HepG2 (cell line): ENCODE results near the gene CCT5. TPM values are rescaled to one million over a fixed set of nuclear protein-coding genes. Genes with fewer than 3 reads are reported as not detected.

Source experiments
- ATAC-seq: fragments of 200-7000 bp; cut with Tn5 transposase; 3 replicates; pipeline ENCODE4 v1.9.1; 2020; ENCODE audit warnings: mild to moderate bottlenecking, moderate library complexity
- BruUV-seq: library from RNA; stranded (reverse); fragments of 400-500 nt; replicated peaks from 2 replicates; lab custom pipeline; 2021; lab: Mats Ljungman, UMichigan
- CTCF ChIA-PET: fragments of 300-600 bp; formaldehyde crosslinking; extraction: SDS; loops from one replicate; lab custom pipeline; 2021; ENCODE audit warnings: low total read pairs, inconsistent platforms, low intra/inter-chr PET ratio; lab: Yijun Ruan, JAX
- POLR2A ChIA-PET: fragments of 350-600 bp; sonication (Branson Sonifier 250); formaldehyde crosslinking; loops from one replicate; lab custom pipeline; 2020; ENCODE audit warnings: antibody characterized with exemption, inconsistent platforms; lab: Yijun Ruan, JAX
- DNase-seq: peaks from one replicate; pipeline ENCODE4 v3.0.0-alpha.2; 2015; ENCODE audit warnings: low spot score
- FAIRE-seq: peaks from 3 replicates; lab custom pipeline; 2011; peaks lifted over from hg19 to GRCh38; lab: Jason Lieb, UNC
- H2AFZ ChIP-seq: one replicate; pipeline ENCODE4 v1.6.1; 2011; ENCODE audit warnings: low read length, inconsistent platforms
- H3K27ac ChIP-seq: fragments of 300-600 bp; 3 replicates; pipeline ENCODE4 v1.8.0; 2011; ENCODE audit warnings: mixed run types, mild to moderate bottlenecking, mixed read lengths, low read length, inconsistent platforms; ENCODE audit not compliant: insufficient read depth; ENCODE audit errors: extremely low read length
- H3K27me3 ChIP-seq, 2 experiments: fragments of 200-600 bp in 1 of 2; 2 replicates in 1 of 2; 3 replicates in 1 of 2; pipeline versions ENCODE4 v1.6.0 to v1.8.0; 2011; ENCODE audit warnings: low read length in 2 of 2, mild to moderate bottlenecking in 2 of 2, moderate library complexity in 2 of 2, inconsistent platforms in 1 of 2; ENCODE audit not compliant: insufficient read depth in 2 of 2, control insufficient read depth in 1 of 2
- H3K36me3 ChIP-seq, 2 experiments: fragments of 200-600 bp in 1 of 2; replicated peaks in 1 of 2; 2 replicates in 1 of 2; 3 replicates in 1 of 2; pipeline versions ENCODE4 v1.5.1 to v1.8.0; 2011; ENCODE audit warnings: low read length in 2 of 2, inconsistent platforms in 1 of 2; ENCODE audit not compliant: insufficient read depth in 2 of 2, control insufficient read depth in 1 of 2
- H3K4me1 ChIP-seq: 2 replicates; pipeline ENCODE4 v1.5.1; 2012; ENCODE audit warnings: low read length, inconsistent platforms; ENCODE audit not compliant: insufficient read depth
- H3K4me2 ChIP-seq: 2 replicates; pipeline ENCODE4 v1.6.0; 2011; ENCODE audit warnings: low read depth, low read length, inconsistent platforms
- H3K4me3 ChIP-seq, 3 experiments: fragments of 200-600 bp in 1 of 3; sonication (generic), shearing (Covaris generic) in 1 of 3; replicated peaks in 1 of 3; 2 replicates each; pipeline ENCODE4 v1.5.1; 2011 to 2016; ENCODE audit warnings: low read length in 3 of 3, inconsistent platforms in 2 of 3, low read depth in 2 of 3, mild to moderate bottlenecking in 2 of 3, control low read depth in 1 of 3, mixed read lengths in 1 of 3; ENCODE audit not compliant: insufficient read depth in 1 of 3
- H3K79me2 ChIP-seq: one replicate; pipeline ENCODE4 v1.6.1; 2011; ENCODE audit warnings: low read length, inconsistent platforms; ENCODE audit not compliant: insufficient read depth
- H3K9ac ChIP-seq: 2 replicates; pipeline ENCODE4 v1.6.0; 2011; ENCODE audit warnings: mild to moderate bottlenecking, low read depth, low read length, inconsistent platforms; ENCODE audit not compliant: insufficient read depth
- H3K9me3 ChIP-seq: 2 replicates; pipeline ENCODE4 v1.5.1; 2012; ENCODE audit warnings: mild to moderate bottlenecking, low read length
- H4K20me1 ChIP-seq: 2 replicates; pipeline ENCODE4 v1.6.0; 2011; ENCODE audit warnings: inconsistent platforms, mild to moderate bottlenecking, low read length, moderate library complexity; ENCODE audit not compliant: insufficient read depth
- GABPB1 ChIP-seq: IDR thresholded peaks from 2 replicates; pipeline ENCODE4 v1.6.1; 2016; ENCODE audit warnings: mild to moderate bottlenecking, missing genetic modification reagents, moderate library complexity, missing compliant biosample characterization
- GFI1 ChIP-seq: sonication (generic); formaldehyde crosslinking; IDR thresholded peaks from 2 replicates; pipeline ENCODE4 v1.5.0; 2020; ENCODE audit warnings: missing genetic modification reagents, mild to moderate bottlenecking, borderline replicate concordance
- HNF1A ChIP-seq, 2 experiments: sonication (generic) in 1 of 2; formaldehyde crosslinking in 1 of 2; IDR thresholded peaks; 2 replicates each; pipeline versions ENCODE4 v1.4.0 to v1.6.1; 2016 to 2020; ENCODE audit warnings: borderline replicate concordance in 1 of 2, low read depth in 1 of 2, mild to moderate bottlenecking in 1 of 2, missing genetic modification reagents in 1 of 2
- KDM6A ChIP-seq: IDR thresholded peaks from 2 replicates; pipeline ENCODE4 v1.6.1; 2016; ENCODE audit warnings: low read depth
- KMT2A ChIP-seq: sonication (generic); formaldehyde crosslinking; IDR thresholded peaks from 2 replicates; pipeline ENCODE4 v1.4.0; 2020; ENCODE audit warnings: missing genetic modification reagents
- RBAK ChIP-seq: sonication (generic); formaldehyde crosslinking; IDR thresholded peaks from 2 replicates; pipeline ENCODE4 v1.5.1; 2020; ENCODE audit warnings: mild to moderate bottlenecking, missing genetic modification reagents
- ZNF337 ChIP-seq: sonication (generic); formaldehyde crosslinking; IDR thresholded peaks from 2 replicates; pipeline ENCODE4 v1.5.1; 2020; ENCODE audit warnings: missing genetic modification reagents, low read depth, mild to moderate bottlenecking, borderline replicate concordance
- ZNF44 ChIP-seq: sonication (generic); formaldehyde crosslinking; IDR thresholded peaks from 2 replicates; pipeline ENCODE4 v1.5.1; 2020; ENCODE audit warnings: mild to moderate bottlenecking, missing genetic modification reagents
- WGBS: methylation state at CpG from one replicate; pipeline ENCODE4 v1.1.6; 2017; ENCODE audit warnings: low lambda C conversion rate; 5-methylcytosine and 5-hydroxymethylcytosine counted together
- in situ Hi-C: cut with HindIII; loops from 2 replicates; pipeline ENCODE4 v1.10.0; 2017; ENCODE audit warnings: low pct_unique_long_range_greater_than_20kb; ENCODE audit not compliant: extremely low pct_ligation_motif_present
- intact Hi-C: fragments of 100-400 bp; cut with micrococcal nuclease; formaldehyde crosslinking; loops from one replicate; pipeline ENCODE4 v1.10.0; 2022; ENCODE audit not compliant: unreplicated experiment
- polyA plus RNA-seq, 8 experiments: library from polyadenylated mRNA; depleted of rRNA in 3 of 8; stranded (reverse) in 7 of 8; unstranded in 1 of 8; fragments of >200 nt; fragmentation: Illumina TruSeq in 4 of 8; extraction: Trizol in 4 of 8; gene quantifications; 2 replicates each; pipeline versions ENCODE4 v1.2.1 to v1.2.3, GENCODE V29; 2011 to 2016; ENCODE audit warnings: low read depth in 4 of 8, missing spikeins in 1 of 8, mixed read lengths in 1 of 8; ENCODE audit not compliant: insufficient read depth in 1 of 8
- total RNA-seq, 5 experiments: library from RNA; depleted of rRNA; stranded (reverse); fragments of >200 nt; fragmentation: Illumina TruSeq; extraction: Trizol; gene quantifications; 2 replicates each; pipeline ENCODE4 v1.2.3, GENCODE V29; 2016; ENCODE audit warnings: low read depth in 1 of 5

Gene CCT5
- total and polyA plus RNA-seq, 2 of the 13 experiments (the other 11 are each of a cell fraction or from before 2014, with no cell fraction given) = 319 to 708 TPM

DNA sequence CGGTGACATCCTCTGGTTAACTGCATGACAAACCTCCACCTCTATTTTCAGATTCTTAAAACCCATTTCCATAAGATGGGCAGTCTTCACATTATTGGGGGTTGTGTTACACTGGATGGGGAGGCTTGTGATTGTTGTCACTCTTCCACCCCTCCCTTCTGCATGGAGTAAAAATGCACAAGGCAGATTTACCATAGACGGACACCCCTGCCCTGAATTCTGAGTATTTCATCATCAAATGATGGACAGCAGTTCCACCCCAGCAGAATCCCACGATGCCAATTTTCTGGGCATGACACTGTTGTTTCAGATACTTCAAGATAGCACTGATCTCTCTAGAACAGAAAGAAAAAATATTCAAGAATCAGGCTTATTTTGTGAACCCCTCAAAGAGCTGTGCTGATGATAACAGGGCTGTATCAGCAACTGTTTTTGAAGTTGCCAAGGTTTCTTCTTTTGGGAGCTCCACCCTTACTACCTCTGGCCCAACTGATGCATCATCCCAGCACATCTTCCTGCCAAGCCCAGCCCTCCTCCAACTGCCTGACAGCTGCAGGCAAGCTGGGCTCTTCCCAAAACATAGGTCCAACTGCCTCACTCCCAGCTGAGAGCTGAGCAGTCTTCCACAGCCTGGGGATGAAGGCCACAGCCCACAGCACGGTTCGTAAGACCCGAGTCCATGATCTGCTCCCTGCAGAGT, 36.2 kb downstream of the CCT5 start:
- in situ Hi-C loops (loop anchor here (10.0 kb wide), 2 partner anchors 78 to 338 kb away; no protein-coding TSS in a partner anchor), intact Hi-C loops (no loop called here)
- no TSS peak for BruUV-seq
- no peak overlapping the region for H3K9ac ChIP-seq
- WGBS = 91% methylated on average over 3 of the region's 6 CpGs
- no peak for ATAC-seq
- H3K36me3 ChIP-seq = peaks cover 2 to 15% of the 10 kb centered on the region in 2 experiments; a peak in 3 of 5 replicates
- DNase-seq = no peak
- no peaks in the 10 kb centered on the region for H3K9me3 ChIP-seq
- H3K4me1 ChIP-seq = no peaks in the 10 kb centered on the region
- H4K20me1 ChIP-seq = no peaks in the 10 kb centered on the region
- CTCF ChIA-PET = no interaction called here
- POLR2A ChIA-PET = interaction anchor here (0.6 kb wide), 1 partner anchor 30 kb away, joined by 3 read pairs; no protein-coding TSS in a partner anchor
- H2AFZ ChIP-seq = no peak overlapping the region
- no peak overlapping the region for H3K27ac ChIP-seq
- TF ChIP-seq RBAK (CRISPR knock-in tag) (no peak), ZNF44 (CRISPR knock-in tag) (no peak), GABPB1 (CRISPR knock-in tag) (no peak), KDM6A (CRISPR knock-in tag) (no peak), GFI1 (CRISPR knock-in tag) (no peak), ZNF337 (CRISPR knock-in tag) (no peak), KMT2A (no peak), HNF1A (IDR thresholded peaks at IDR 0.05; ENCODE audit: low read depth) (no peak), HNF1A (CRISPR knock-in tag; IDR thresholded peaks at IDR 0.05; ENCODE audit: borderline replicate concordance) (no peak)
- no peak overlapping the region for H3K4me3 ChIP-seq
- H3K79me2 ChIP-seq = no peaks in the 10 kb centered on the region
- H3K4me2 ChIP-seq = no peak overlapping the region
- no peak for FAIRE-seq
- no peaks in the 10 kb centered on the region for H3K27me3 ChIP-seq
